ENCODE results near the gene BACH1.

Gene BACH1

GRCh38 chr21:29315131-29315749 is 16.5 kb downstream of the BACH1 start:
- DNase-seq: no peak

GRCh38 chr21:29316029-29316742 is 17.5 kb downstream of the BACH1 start:
- DNase-seq (no peak), ATAC-seq (no peak)

More at GRCh38 chr21:29315131-29315749, 16.5 kb downstream of the BACH1 start:
- ATAC-seq: no peak

- no peak for DNase-seq
- no peak for ATAC-seq
Observed at GRCh38 chr21:29316806-29317205, 18.1 kb downstream of the BACH1 start.

GRCh38 chr21:29318354-29318753 is 19.6 kb downstream of the BACH1 start:
- no peak for ATAC-seq
- DNase-seq: no peak

GRCh38 chr21:29320031-29320430 is 21.3 kb downstream of the BACH1 start:
- DNase-seq (no peak), ATAC-seq (no peak)

GRCh38 chr21:29321217-29321616 is 22.5 kb downstream of the BACH1 start:
- DNase-seq (no peak), ATAC-seq (no peak)

GRCh38 chr21:29321932-29322928 is 23.5 kb downstream of the BACH1 start:
- no peak for DNase-seq

GRCh38 chr21:29323189-29323588 is 24.5 kb downstream of the BACH1 start:
- no peak for DNase-seq
- ATAC-seq: no peak

More at GRCh38 chr21:29321932-29322928, 23.5 kb downstream of the BACH1 start:
- ATAC-seq: no peak

- ATAC-seq (no peak), DNase-seq (no peak)
Observed at GRCh38 chr21:29326914-29327554, 28.3 kb downstream of the BACH1 start.

GRCh38 chr21:29329406-29329805 is 30.7 kb downstream of the BACH1 start:
- ATAC-seq: no peak
- DNase-seq: no peak

GRCh38 chr21:29330797-29331196 is 32.1 kb downstream of the BACH1 start:
- ATAC-seq (no peak), DNase-seq (no peak)

GRCh38 chr21:29332461-29333362 is 34.0 kb downstream of the BACH1 start:
- peak; percentile 97 for ATAC-seq
- no peak for DNase-seq

- ATAC-seq (no peak), DNase-seq (no peak)
Observed at GRCh38 chr21:29333406-29333805, 34.7 kb downstream of the BACH1 start.

GRCh38 chr21:29334717-29335428 is 36.2 kb downstream of the BACH1 start:
- ATAC-seq (no peak), DNase-seq (no peak)

- DNase-seq: no peak
- no peak for ATAC-seq
Observed at GRCh38 chr21:29335720-29336119, 37.0 kb downstream of the BACH1 start.

GRCh38 chr21:29338256-29338655 is 39.5 kb downstream of the BACH1 start:
- ATAC-seq: no peak
- no peak for DNase-seq

GRCh38 chr21:29340228-29340627 is 41.5 kb downstream of the BACH1 start:
- no peak for ATAC-seq

GRCh38 chr21:29342363-29342957 is 43.7 kb downstream of the BACH1 start:
- ATAC-seq (peak; percentile 98), DNase-seq (peak; percentile 69)

More at GRCh38 chr21:29340228-29340627, 41.5 kb downstream of the BACH1 start:
- no peak for DNase-seq

GRCh38 chr21:29343519-29343918 is 44.8 kb downstream of the BACH1 start:
- ATAC-seq (no peak), DNase-seq (no peak)

- ATAC-seq (no peak), DNase-seq (no peak)
Observed at GRCh38 chr21:29346281-29346680, 47.6 kb downstream of the BACH1 start.
